IMR-90 (cell line): ENCODE data around the gene HSPA12A. TPM values are rescaled to one million over a fixed set of nuclear protein-coding genes. Genes with fewer than 3 reads are reported as not detected.

Source experiments
- ATAC-seq: fragments of 200-7000 bp; cut with Tn5 transposase; 2 replicates; pipeline ENCODE4 v1.9.1; 2020; ENCODE audit warnings: low read depth, mild to moderate bottlenecking, moderate library complexity
- BruUV-seq: library from RNA; stranded (reverse); fragments of 400-500 nt; replicated peaks from 2 replicates; lab custom pipeline; 2021; lab: Mats Ljungman, UMichigan
- CTCF ChIA-PET: fragments of 300-600 bp; formaldehyde crosslinking; extraction: SDS; loops from one replicate; lab custom pipeline; 2021; ENCODE audit warnings: antibody characterized with exemption; lab: Yijun Ruan, JAX
- POLR2A ChIA-PET: fragments of 300-600 bp; sonication (Branson Sonifier 250); formaldehyde crosslinking; loops from one replicate; lab custom pipeline; 2022; ENCODE audit warnings: antibody characterized with exemption; ENCODE audit not compliant: unreplicated experiment; lab: Charles Lee
- DNase-seq: peaks from one replicate; pipeline ENCODE4 v3.0.0; 2013
- H2AFZ ChIP-seq: replicated peaks from 2 replicates; pipeline ENCODE3; 2013; ENCODE audit warnings: low read length, mild to moderate bottlenecking; ENCODE audit not compliant: poor library complexity
- H2AK5ac ChIP-seq: 2 replicates; pipeline ENCODE4 v1.6.1; 2013; ENCODE audit warnings: low read depth, low read length, inconsistent platforms
- H2AK9ac ChIP-seq: replicated peaks from 2 replicates; pipeline ENCODE3; 2013; ENCODE audit warnings: mild to moderate bottlenecking, low read depth, low read length, moderate library complexity; ENCODE audit not compliant: poor library complexity
- H2BK120ac ChIP-seq: 2 replicates; pipeline ENCODE4 v1.6.1; 2013; ENCODE audit warnings: low read depth, low read length, inconsistent platforms
- H2BK15ac ChIP-seq: 3 replicates; pipeline ENCODE4 v1.6.1; 2013; ENCODE audit warnings: low read depth, low read length, inconsistent platforms
- H2BK20ac ChIP-seq: 2 replicates; pipeline ENCODE4 v1.6.1; 2013; ENCODE audit warnings: low read depth, mild to moderate bottlenecking, inconsistent platforms, low read length, moderate library complexity
- H2BK5ac ChIP-seq: 2 replicates; pipeline ENCODE4 v1.6.1; 2013; ENCODE audit warnings: mild to moderate bottlenecking, low read depth, low read length, inconsistent platforms; ENCODE audit not compliant: poor library complexity, severe bottlenecking
- H3K14ac ChIP-seq: replicated peaks from 2 replicates; pipeline ENCODE4 v1.6.1; 2013; ENCODE audit warnings: low read depth, low read length, inconsistent platforms
- H3K18ac ChIP-seq: 2 replicates; pipeline ENCODE4 v1.6.1; 2013; ENCODE audit warnings: low read depth, low read length, control low read depth
- H3K23ac ChIP-seq: 2 replicates; pipeline ENCODE4 v1.6.1; 2013; ENCODE audit warnings: low read depth, low read length, inconsistent platforms
- H3K27ac ChIP-seq: 2 replicates; pipeline ENCODE4 v1.5.1; 2013; ENCODE audit warnings: mild to moderate bottlenecking, control low read depth, low read length; ENCODE audit not compliant: insufficient read depth
- H3K27me3 ChIP-seq: 2 replicates; pipeline ENCODE4 v1.6.1; 2013; ENCODE audit warnings: low read length; ENCODE audit not compliant: control insufficient read depth, insufficient read depth
- H3K36me3 ChIP-seq: 2 replicates; pipeline ENCODE4 v1.6.1; 2013; ENCODE audit warnings: low read length, mixed read lengths; ENCODE audit not compliant: control insufficient read depth, insufficient read depth
- H3K4ac ChIP-seq: 2 replicates; pipeline ENCODE4 v1.6.1; 2013; ENCODE audit warnings: low read depth, low read length, inconsistent platforms
- H3K4me1 ChIP-seq: 2 replicates; pipeline ENCODE4 v1.6.1; 2013; ENCODE audit warnings: low read length, mixed read lengths; ENCODE audit not compliant: control insufficient read depth, insufficient read depth
- H3K4me2 ChIP-seq: 2 replicates; pipeline ENCODE4 v1.6.1; 2013; ENCODE audit warnings: low read depth, mild to moderate bottlenecking, control low read depth, low read length, moderate library complexity
- H3K4me3 ChIP-seq: 2 replicates; pipeline ENCODE4 v1.5.1; 2013; ENCODE audit warnings: low read depth, mild to moderate bottlenecking, control low read depth, low read length, moderate library complexity; ENCODE audit not compliant: insufficient read depth
- H3K56ac ChIP-seq: 2 replicates; pipeline ENCODE4 v1.6.1; 2013; ENCODE audit warnings: low read length, inconsistent platforms; ENCODE audit not compliant: insufficient read depth; ENCODE audit errors: extremely low read depth
- H3K79me1 ChIP-seq, 2 experiments: 2 replicates each; pipeline ENCODE4 v1.6.1; 2013; ENCODE audit warnings: low read length in 2 of 2, inconsistent platforms in 1 of 2, low read depth in 1 of 2
- H3K9ac ChIP-seq: 2 replicates; pipeline ENCODE4 v1.6.1; 2013; ENCODE audit warnings: low read depth, low read length, control low read depth
- H3K9me1 ChIP-seq: 2 replicates; pipeline ENCODE4 v1.6.1; 2013; ENCODE audit warnings: low read length, inconsistent platforms; ENCODE audit not compliant: insufficient read depth
- H3K9me3 ChIP-seq: 2 replicates; pipeline ENCODE4 v1.6.1; 2013; ENCODE audit warnings: low read length; ENCODE audit not compliant: control insufficient read depth, insufficient read depth
- H4K20me1 ChIP-seq: 2 replicates; pipeline ENCODE4 v1.6.1; 2013; ENCODE audit warnings: low read length, inconsistent platforms; ENCODE audit not compliant: insufficient read depth
- H4K5ac ChIP-seq: 2 replicates; pipeline ENCODE4 v1.6.1; 2013; ENCODE audit warnings: mild to moderate bottlenecking, low read depth, low read length, control low read depth
- H4K8ac ChIP-seq, 2 experiments: 2 replicates each; pipeline ENCODE4 v1.6.1; 2013; ENCODE audit warnings: low read depth in 2 of 2, low read length in 2 of 2, control low read depth in 1 of 2, inconsistent platforms in 1 of 2
- H4K91ac ChIP-seq: 2 replicates; pipeline ENCODE4 v1.6.1; 2013; ENCODE audit warnings: low read depth, low read length, inconsistent platforms; ENCODE audit not compliant: insufficient read depth
- BHLHE40 ChIP-seq: fragments of 150-350 bp; IDR thresholded peaks from 2 replicates; pipeline ENCODE4 v1.6.1; 2016; ENCODE audit warnings: mild to moderate bottlenecking, low read depth, low read length
- MAFK ChIP-seq: IDR thresholded peaks from 2 replicates; pipeline ENCODE4 v1.6.1; 2012; ENCODE audit warnings: low read depth, low read length, improper control_type of control experiment
- MAZ ChIP-seq: IDR thresholded peaks from 2 replicates; pipeline ENCODE4 v1.6.1; 2012; ENCODE audit warnings: low read depth, mild to moderate bottlenecking, low read length, improper control_type of control experiment, moderate library complexity, borderline replicate concordance
- NFE2L2 ChIP-seq: fragments of 150-350 bp; IDR thresholded peaks from 2 replicates; pipeline ENCODE4 v1.6.1; 2016; ENCODE audit warnings: low read depth, mild to moderate bottlenecking, low read length
- POLR2A ChIP-seq: IDR thresholded peaks from 2 replicates; pipeline ENCODE4 v1.6.1; 2012; ENCODE audit warnings: mild to moderate bottlenecking, low read depth, low read length
- RAD21 ChIP-seq: IDR thresholded peaks from 2 replicates; pipeline ENCODE4 v1.6.1; 2012; ENCODE audit warnings: low read length, improper control_type of control experiment
- RCOR1 ChIP-seq: IDR thresholded peaks from 2 replicates; pipeline ENCODE4 v1.6.1; 2012; ENCODE audit warnings: mild to moderate bottlenecking, low read length, improper control_type of control experiment; ENCODE audit not compliant: insufficient replicate concordance
- SMC3 ChIP-seq: fragments of 150-350 bp; IDR thresholded peaks from 2 replicates; pipeline ENCODE4 v1.6.1; 2016; ENCODE audit warnings: low read depth, mild to moderate bottlenecking, antibody characterized with exemption, low read length, moderate library complexity
- WGBS, 2 experiments: methylation state at CpG; one replicate each; pipeline versions ENCODE4 v1.1.5 to v1.1.7; 2013; ENCODE audit warnings: missing lambda C conversion rate in 2 of 2; ENCODE audit not compliant: insufficient read length in 1 of 2; ENCODE audit errors: extremely low coverage in 2 of 2; 5-methylcytosine and 5-hydroxymethylcytosine counted together
- dilution Hi-C: fragments of 300-500 bp; cut with HindIII; formaldehyde crosslinking; loops from one replicate; pipeline ENCODE4 v1.14.3; 2018; ENCODE audit warnings: low sequenced_read_pairs; ENCODE audit not compliant: unreplicated experiment
- in situ Hi-C: fragments of 300-500 bp; cut with MboI; formaldehyde crosslinking; loops from 3 replicates; pipeline ENCODE4 v1.14.3; 2019; ENCODE audit warnings: low sequenced_read_pairs, inconsistent platforms, mixed read lengths
- intact Hi-C: fragments of 100-400 bp; cut with micrococcal nuclease; formaldehyde crosslinking; loops from 2 replicates; pipeline ENCODE4 v1.10.0; 2022
- polyA plus RNA-seq, 3 experiments: library from polyadenylated mRNA; depleted of rRNA; stranded (reverse); fragments of >200 nt; gene quantifications; 2 replicates each; pipeline ENCODE4 v1.2.3, GENCODE V29; 2012; ENCODE audit warnings: low replicate concordance in 1 of 3
- total RNA-seq: library from RNA; depleted of rRNA; stranded (reverse); fragments of >200 nt; gene quantifications from 2 replicates; pipeline ENCODE4 v1.2.3, GENCODE V29; 2012
- TF ChIP-seq, protein P1 (sequence below): fragments of 150-350 bp; IDR thresholded peaks from 2 replicates; pipeline ENCODE4 v1.6.1; 2016; ENCODE audit warnings: low read depth, mild to moderate bottlenecking, low read length, moderate library complexity, borderline replicate concordance
- TF ChIP-seq, protein P2 (sequence below): conservative IDR thresholded peaks from 2 replicates; pipeline ENCODE4 v1.5.1; 2012; ENCODE audit warnings: mild to moderate bottlenecking, low read depth, low read length, improper control_type of control experiment
- TF ChIP-seq, protein P3 (sequence below): fragments of 150-350 bp; IDR thresholded peaks from 2 replicates; pipeline ENCODE4 v1.6.1; 2017; ENCODE audit warnings: mild to moderate bottlenecking, antibody characterized with exemption, low read length, low read depth

HSPA12A gene
- total and polyA plus RNA-seq, 2 of the 4 experiments (the other 2 are of a cell fraction) = 16.1 to 16.7 TPM

DNA sequence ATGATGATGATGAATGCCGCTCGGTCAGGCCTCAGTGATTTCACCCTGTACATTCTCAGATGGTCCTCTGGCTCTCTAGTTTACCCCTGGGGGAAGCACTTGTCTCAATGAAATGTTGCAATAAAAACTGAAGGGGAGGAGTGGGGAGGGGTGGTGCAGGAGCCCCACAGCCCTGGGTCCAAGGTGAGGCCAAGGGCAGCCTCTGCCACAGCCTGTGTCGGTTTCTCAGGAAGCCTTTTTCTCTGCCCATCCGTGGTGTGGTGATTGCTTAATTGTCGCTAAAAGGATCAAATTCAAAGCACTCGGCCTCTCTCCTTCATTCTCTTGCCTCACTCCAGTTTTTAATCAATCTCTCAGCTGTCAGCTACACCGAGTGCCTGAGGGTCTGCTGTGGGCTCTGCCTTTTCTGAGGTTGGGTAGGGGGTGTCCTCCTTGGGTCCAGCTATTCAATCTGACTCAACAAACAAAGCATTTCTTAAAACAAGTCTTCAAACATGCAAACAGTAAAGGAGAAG is 39.1 kb upstream of the HSPA12A start:
- no peak overlapping the region for H2BK20ac ChIP-seq
- no CpG with 5 or more reads among the region's 7 CpGs for WGBS, 2 experiments
- H3K27me3 ChIP-seq = no peaks in the 10 kb centered on the region
- H2BK5ac ChIP-seq = no peak overlapping the region
- H2BK15ac ChIP-seq = no peak overlapping the region
- no peak overlapping the region for H2AK5ac ChIP-seq
- no peak overlapping the region for H3K4me3 ChIP-seq
- ChIA-PET CTCF (no interaction called here), POLR2A (no interaction called here)
- H3K4ac ChIP-seq = no peak overlapping the region
- intact Hi-C loops = no loop called here
- H2BK120ac ChIP-seq = no peak overlapping the region
- no peak overlapping the region for H3K56ac ChIP-seq
- H3K18ac ChIP-seq = no peak overlapping the region
- no peak overlapping the region for H3K27ac ChIP-seq
- H4K91ac ChIP-seq = no peak overlapping the region
- no peak for DNase-seq
- H3K9ac ChIP-seq = no peak overlapping the region
- no peak overlapping the region for H4K8ac ChIP-seq
- no peak overlapping the region for H2AFZ ChIP-seq
- no peak overlapping the region for H3K23ac ChIP-seq
- no peaks in the 10 kb centered on the region; the same call in 1 of the 2 replicates for H3K9me1 ChIP-seq
- no peak for ATAC-seq
- H3K4me1 ChIP-seq = no peaks in the 10 kb centered on the region
- no peak overlapping the region for H3K4me2 ChIP-seq
- H3K9me3 ChIP-seq = no peaks in the 10 kb centered on the region
- H4K5ac ChIP-seq = no peak overlapping the region
- H3K36me3 ChIP-seq = no peaks in the 10 kb centered on the region
- in situ Hi-C loops = loop anchor here (5.0 kb wide), 1 partner anchor 99 kb away; no protein-coding TSS in a partner anchor
- BruUV-seq = no TSS peak
- dilution Hi-C loops = loop anchor here (25.0 kb wide), 1 partner anchor 94 kb away; no protein-coding TSS in a partner anchor
- no peak overlapping the region for H2AK9ac ChIP-seq
- no peaks in the 10 kb centered on the region for H3K79me1 ChIP-seq
- TF ChIP-seq SMC3 = no peak
- no peak for TF ChIP-seq BHLHE40
- no peak for TF ChIP-seq MAFK
- TF ChIP-seq, protein P1, sequence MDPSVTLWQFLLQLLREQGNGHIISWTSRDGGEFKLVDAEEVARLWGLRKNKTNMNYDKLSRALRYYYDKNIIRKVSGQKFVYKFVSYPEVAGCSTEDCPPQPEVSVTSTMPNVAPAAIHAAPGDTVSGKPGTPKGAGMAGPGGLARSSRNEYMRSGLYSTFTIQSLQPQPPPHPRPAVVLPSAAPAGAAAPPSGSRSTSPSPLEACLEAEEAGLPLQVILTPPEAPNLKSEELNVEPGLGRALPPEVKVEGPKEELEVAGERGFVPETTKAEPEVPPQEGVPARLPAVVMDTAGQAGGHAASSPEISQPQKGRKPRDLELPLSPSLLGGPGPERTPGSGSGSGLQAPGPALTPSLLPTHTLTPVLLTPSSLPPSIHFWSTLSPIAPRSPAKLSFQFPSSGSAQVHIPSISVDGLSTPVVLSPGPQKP = no peak
- TF ChIP-seq, protein P2, sequence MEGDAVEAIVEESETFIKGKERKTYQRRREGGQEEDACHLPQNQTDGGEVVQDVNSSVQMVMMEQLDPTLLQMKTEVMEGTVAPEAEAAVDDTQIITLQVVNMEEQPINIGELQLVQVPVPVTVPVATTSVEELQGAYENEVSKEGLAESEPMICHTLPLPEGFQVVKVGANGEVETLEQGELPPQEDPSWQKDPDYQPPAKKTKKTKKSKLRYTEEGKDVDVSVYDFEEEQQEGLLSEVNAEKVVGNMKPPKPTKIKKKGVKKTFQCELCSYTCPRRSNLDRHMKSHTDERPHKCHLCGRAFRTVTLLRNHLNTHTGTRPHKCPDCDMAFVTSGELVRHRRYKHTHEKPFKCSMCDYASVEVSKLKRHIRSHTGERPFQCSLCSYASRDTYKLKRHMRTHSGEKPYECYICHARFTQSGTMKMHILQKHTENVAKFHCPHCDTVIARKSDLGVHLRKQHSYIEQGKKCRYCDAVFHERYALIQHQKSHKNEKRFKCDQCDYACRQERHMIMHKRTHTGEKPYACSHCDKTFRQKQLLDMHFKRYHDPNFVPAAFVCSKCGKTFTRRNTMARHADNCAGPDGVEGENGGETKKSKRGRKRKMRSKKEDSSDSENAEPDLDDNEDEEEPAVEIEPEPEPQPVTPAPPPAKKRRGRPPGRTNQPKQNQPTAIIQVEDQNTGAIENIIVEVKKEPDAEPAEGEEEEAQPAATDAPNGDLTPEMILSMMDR = no peak
- TF ChIP-seq MAZ = no peak
- TF ChIP-seq NFE2L2 = no peak
- TF ChIP-seq, protein P3, sequence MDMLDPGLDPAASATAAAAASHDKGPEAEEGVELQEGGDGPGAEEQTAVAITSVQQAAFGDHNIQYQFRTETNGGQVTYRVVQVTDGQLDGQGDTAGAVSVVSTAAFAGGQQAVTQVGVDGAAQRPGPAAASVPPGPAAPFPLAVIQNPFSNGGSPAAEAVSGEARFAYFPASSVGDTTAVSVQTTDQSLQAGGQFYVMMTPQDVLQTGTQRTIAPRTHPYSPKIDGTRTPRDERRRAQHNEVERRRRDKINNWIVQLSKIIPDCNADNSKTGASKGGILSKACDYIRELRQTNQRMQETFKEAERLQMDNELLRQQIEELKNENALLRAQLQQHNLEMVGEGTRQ = no peak
- no peak for TF ChIP-seq RCOR1
- no peak for TF ChIP-seq RAD21
- no peak for TF ChIP-seq POLR2A
- H4K20me1 ChIP-seq = no peaks in the 10 kb centered on the region
- H3K14ac ChIP-seq = no peak overlapping the region
